Cardiac septum (tissue), 1 donor: ENCODE results near the gene HOXA10. TPM values are rescaled to one million over a fixed set of nuclear protein-coding genes. Genes with fewer than 3 reads are reported as not detected.

Experiments used
- DNase-seq: peaks from one replicate; pipeline ENCODE4 v3.0.0-alpha.2; 2020; ENCODE audit warnings: low spot score
- intact Hi-C: fragments of 100-400 bp; cut with DNase I; formaldehyde crosslinking; loops from one replicate; pipeline ENCODE4 v1.14.0; 2022
- total RNA-seq: library from RNA; stranded (reverse); fragmentation: NEBNext Ultra II Directional; extraction: Animal tissue kit (Norgen Biotek cat#: 25700); gene quantifications from one replicate; pipeline ENCODE4 v1.2.1, GENCODE V29; 2021
- donor health status: DM: no; HTN: no; CAD: no.

Gene HOXA10
- total RNA-seq, 1 donor from 2014 or later, result not detected

- intact Hi-C loops, result no loop called here
- peak; percentile 43 for DNase-seq
These were observed 31.5 kb downstream of the HOXA10 start for GRCh38 chr7:27142580-27143022.

- peak; percentile 66 for DNase-seq
- intact Hi-C loops, result no loop called here
These were observed 32.1 kb downstream of the HOXA10 start for GRCh38 chr7:27141923-27142579.

- intact Hi-C loops, result no loop called here
- DNase-seq, result no peak
These were observed 32.8 kb downstream of the HOXA10 start for GRCh38 chr7:27141137-27141922.

- intact Hi-C loops, result no loop called here
- DNase-seq, result no peak
These were observed 33.8 kb downstream of the HOXA10 start for GRCh38 chr7:27140126-27140857.

- no peak for DNase-seq
- intact Hi-C loops, result no loop called here
These were observed 34.6 kb downstream of the HOXA10 start for GRCh38 chr7:27139334-27140125.

- intact Hi-C loops, result no loop called here
- no peak for DNase-seq
These were observed 35.2 kb downstream of the HOXA10 start for GRCh38 chr7:27138985-27139333.

GRCh38 chr7:27138472-27138871 is 35.6 kb downstream of the HOXA10 start:
- intact Hi-C loops, result no loop called here

GRCh38 chr7:27137640-27138315 is 36.3 kb downstream of the HOXA10 start:
- no peak for DNase-seq
- intact Hi-C loops, result no loop called here

More at GRCh38 chr7:27138472-27138871, 35.6 kb downstream of the HOXA10 start:
- DNase-seq, result no peak

- no peak for DNase-seq
- intact Hi-C loops, result loop anchor here (5.0 kb wide), 1 partner anchor 272 kb away; the partner anchor contains the start of gene SKAP2
These were observed 39.7 kb downstream of the HOXA10 start for GRCh38 chr7:27134392-27134791.

GRCh38 chr7:27133409-27134231 is 40.5 kb downstream of the HOXA10 start:
- intact Hi-C loops, result loop anchor here (5.0 kb wide), 1 partner anchor 271 kb away; the partner anchor contains the start of gene SKAP2
- no peak for DNase-seq

- intact Hi-C loops, result loop anchor here (5.0 kb wide), 1 partner anchor 271 kb away; the partner anchor contains the start of gene SKAP2
These were observed 41.1 kb downstream of the HOXA10 start for GRCh38 chr7:27132978-27133377.

GRCh38 chr7:27132214-27132613 is 41.9 kb downstream of the HOXA10 start:
- DNase-seq, result no peak
- intact Hi-C loops, result loop anchor here (5.0 kb wide), 1 partner anchor 270 kb away; the partner anchor contains the start of gene SKAP2

More at GRCh38 chr7:27132978-27133377, 41.1 kb downstream of the HOXA10 start:
- DNase-seq, result no peak

GRCh38 chr7:27131390-27131819 is 42.7 kb downstream of the HOXA10 start:
- DNase-seq, result no peak
- intact Hi-C loops, result loop anchor here (5.0 kb wide), 1 partner anchor 269 kb away; the partner anchor contains the start of gene SKAP2

- DNase-seq, result peak; percentile 90
- intact Hi-C loops, result loop anchor here (5.0 kb wide), 1 partner anchor 268 kb away; the partner anchor contains the start of gene SKAP2
These were observed 43.4 kb downstream of the HOXA10 start, which contains the start of gene HOXA4 for GRCh38 chr7:27130540-27131389. Gene HOXA4 (minus strand): TSS chr7:27130757. CDS start chr7:27130733, 24 bp downstream.

GRCh38 chr7:27129729-27130539 is 44.2 kb downstream of the HOXA10 start:
- peak; percentile 66 for DNase-seq
- intact Hi-C loops, result loop anchor here (5.0 kb wide), 1 partner anchor 268 kb away; the partner anchor contains the start of gene SKAP2
